HG03575 (cell line): Measurements from ENCODE around the gene INPP5A.

Experiments used
- ATAC-seq: cut with Tn5 transposase; IDR thresholded peaks from one replicate; pipeline ENCODE4 v1.9.1; 2021; ENCODE audit not compliant: unreplicated experiment, insufficient number of reproducible peaks, low FRiP score; ENCODE audit errors: extremely low read depth

INPP5A gene

GRCh38 chr10:132685101-132685891 lies 147.7 kb downstream of the INPP5A start:
- no peak for ATAC-seq

- ATAC-seq = no peak
Measured at GRCh38 chr10:132685921-132686680, 148.5 kb downstream of the INPP5A start.

- no peak for ATAC-seq
Measured at GRCh38 chr10:132687181-132687892, 149.8 kb downstream of the INPP5A start.

- no peak for ATAC-seq
Measured at GRCh38 chr10:132687893-132688579, 150.4 kb downstream of the INPP5A start.

GRCh38 chr10:132688580-132689420 lies 151.2 kb downstream of the INPP5A start:
- ATAC-seq = no peak

- ATAC-seq = no peak
Measured at GRCh38 chr10:132689721-132690360, 152.3 kb downstream of the INPP5A start.

GRCh38 chr10:132690401-132690800 lies 152.8 kb downstream of the INPP5A start:
- no peak for ATAC-seq

- no peak for ATAC-seq
Measured at GRCh38 chr10:132690821-132691610, 153.4 kb downstream of the INPP5A start.

GRCh38 chr10:132691711-132692153 lies 154.1 kb downstream of the INPP5A start:
- no peak for ATAC-seq

GRCh38 chr10:132692311-132692710 lies 154.7 kb downstream of the INPP5A start:
- ATAC-seq = no peak

- ATAC-seq = no peak
Measured at GRCh38 chr10:132693676-132694075, 156.1 kb downstream of the INPP5A start.

GRCh38 chr10:132696204-132696603 lies 158.6 kb downstream of the INPP5A start:
- ATAC-seq = no peak

GRCh38 chr10:132696728-132697577 lies 159.4 kb downstream of the INPP5A start:
- no peak for ATAC-seq

- ATAC-seq = no peak
Measured at GRCh38 chr10:132697578-132698200, 160.1 kb downstream of the INPP5A start.

GRCh38 chr10:132698211-132698751 lies 160.7 kb downstream of the INPP5A start:
- no peak for ATAC-seq
